Measurements from ENCODE around the gene ARID5B. TPM values are rescaled to one million over a fixed set of nuclear protein-coding genes. Genes with fewer than 3 reads are reported as not detected.
A peak's percentile ranks its signal among the peaks of the same experiment; 100 is the strongest.

The ARID5B gene
- polyA plus RNA-seq, 1 of the 3 experiments (the other 2 are of a cell fraction), result 10.9 TPM

DNA sequence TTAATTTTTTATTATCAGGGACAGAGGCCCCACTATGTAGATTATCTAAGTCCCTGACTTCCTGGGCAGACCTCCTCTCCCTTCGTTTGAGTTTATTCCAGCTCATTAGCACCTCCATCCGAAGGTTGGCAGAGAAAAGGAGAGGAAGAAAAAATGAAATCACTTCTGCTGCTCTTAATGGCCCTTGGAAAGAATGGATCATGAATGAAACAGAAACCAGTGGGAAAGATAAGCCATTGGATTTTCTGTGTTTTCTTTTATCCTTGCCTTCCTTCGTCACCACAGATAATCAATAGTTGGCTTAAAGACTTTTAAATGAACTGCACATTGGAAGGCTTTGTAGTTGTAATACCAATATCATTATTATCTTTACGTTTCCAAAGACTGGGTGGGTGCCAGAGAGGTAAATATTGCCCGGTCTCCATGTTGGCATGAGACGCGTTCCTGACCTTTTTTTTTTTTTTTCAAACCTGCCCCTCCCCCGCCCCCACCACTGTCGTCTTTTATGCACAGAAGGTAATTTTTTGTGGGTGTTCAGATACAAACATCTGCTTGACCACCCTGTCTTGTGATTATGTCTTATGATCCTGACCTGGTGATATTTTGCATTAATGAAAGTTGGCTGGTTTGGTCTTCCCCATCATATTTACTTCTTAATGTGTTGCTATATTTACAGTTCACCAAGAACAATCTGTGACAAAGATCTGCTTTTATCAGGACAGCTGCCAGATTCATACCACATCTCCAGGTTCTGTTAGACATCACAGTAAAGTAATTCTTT is 116.8 kb downstream of the ARID5B start:
- Histone ChIP-seq H3K4me1 (ENCODE audit: control insufficient read depth in 1 of 2, insufficient read depth in 2 of 2, low read depth in 1 of 2, low read length in 1 of 2) (peaks cover 20 to 48% of the 10 kb centered on the region in 2 experiments; a peak in 3 of 4 replicates), H3K9me2 (no peaks in the 10 kb centered on the region), H3K4me2 (0 out of 2 replicates have a peak overlapping the region, but pooled peaks have one; percentile 1), H3K79me2 (ENCODE audit: insufficient read depth) (peaks cover 31% of the 10 kb centered on the region), H4K20me1 (ENCODE audit: insufficient read depth) (no peaks in the 10 kb centered on the region), H3F3A (replicated peaks; ENCODE audit: insufficient read depth) (peaks cover 5% of the 10 kb centered on the region), H3K27ac (ENCODE audit: low read depth in 2 of 2, low read length in 1 of 2) (peak overlapping the region; percentile 30 to 48; a peak in 3 of 4 replicates), H3K9me3 (no peaks in the 10 kb centered on the region), H3K4me3 (ENCODE audit: low read depth in 2 of 2, low read length in 1 of 2) (no peak overlapping the region), H3K36me3 (replicated peaks in 1 of 2; ENCODE audit: control insufficient read depth in 1 of 2, insufficient read depth in 2 of 2, low read length in 1 of 2) (peaks cover 0 to 16% of the 10 kb centered on the region in 2 experiments), H3K27me3 (ENCODE audit: insufficient read depth) (no peaks in the 10 kb centered on the region), H3K9ac (no peak overlapping the region), H2AFZ (ENCODE audit: low read depth) (no peak overlapping the region)
- peak; percentile 33; the same call in 1 of the 2 replicates for TF ChIP-seq TCF12 (IDR thresholded peaks at IDR 0.05)
- TF ChIP-seq, protein P1, sequence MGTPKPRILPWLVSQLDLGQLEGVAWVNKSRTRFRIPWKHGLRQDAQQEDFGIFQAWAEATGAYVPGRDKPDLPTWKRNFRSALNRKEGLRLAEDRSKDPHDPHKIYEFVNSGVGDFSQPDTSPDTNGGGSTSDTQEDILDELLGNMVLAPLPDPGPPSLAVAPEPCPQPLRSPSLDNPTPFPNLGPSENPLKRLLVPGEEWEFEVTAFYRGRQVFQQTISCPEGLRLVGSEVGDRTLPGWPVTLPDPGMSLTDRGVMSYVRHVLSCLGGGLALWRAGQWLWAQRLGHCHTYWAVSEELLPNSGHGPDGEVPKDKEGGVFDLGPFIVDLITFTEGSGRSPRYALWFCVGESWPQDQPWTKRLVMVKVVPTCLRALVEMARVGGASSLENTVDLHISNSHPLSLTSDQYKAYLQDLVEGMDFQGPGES (IDR thresholded peaks at IDR 0.05; ENCODE audit: low read depth, low read length), result no peak
- TF ChIP-seq, protein P2, sequence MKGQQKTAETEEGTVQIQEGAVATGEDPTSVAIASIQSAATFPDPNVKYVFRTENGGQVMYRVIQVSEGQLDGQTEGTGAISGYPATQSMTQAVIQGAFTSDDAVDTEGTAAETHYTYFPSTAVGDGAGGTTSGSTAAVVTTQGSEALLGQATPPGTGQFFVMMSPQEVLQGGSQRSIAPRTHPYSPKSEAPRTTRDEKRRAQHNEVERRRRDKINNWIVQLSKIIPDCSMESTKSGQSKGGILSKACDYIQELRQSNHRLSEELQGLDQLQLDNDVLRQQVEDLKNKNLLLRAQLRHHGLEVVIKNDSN (IDR thresholded peaks at IDR 0.05; ENCODE audit: borderline replicate concordance, low read depth), result no peak
- ChIA-PET CTCF (interaction anchor here (1.4 kb wide), 1 partner anchor 9 kb away, joined by 3 read pairs; no protein-coding TSS in a partner anchor), POLR2A (no interaction called here)
- WGBS (ENCODE audit: low lambda C conversion rate), result 83% methylated on average over 9 of the region's 9 CpGs
- no peak for DNase-seq

DNA sequence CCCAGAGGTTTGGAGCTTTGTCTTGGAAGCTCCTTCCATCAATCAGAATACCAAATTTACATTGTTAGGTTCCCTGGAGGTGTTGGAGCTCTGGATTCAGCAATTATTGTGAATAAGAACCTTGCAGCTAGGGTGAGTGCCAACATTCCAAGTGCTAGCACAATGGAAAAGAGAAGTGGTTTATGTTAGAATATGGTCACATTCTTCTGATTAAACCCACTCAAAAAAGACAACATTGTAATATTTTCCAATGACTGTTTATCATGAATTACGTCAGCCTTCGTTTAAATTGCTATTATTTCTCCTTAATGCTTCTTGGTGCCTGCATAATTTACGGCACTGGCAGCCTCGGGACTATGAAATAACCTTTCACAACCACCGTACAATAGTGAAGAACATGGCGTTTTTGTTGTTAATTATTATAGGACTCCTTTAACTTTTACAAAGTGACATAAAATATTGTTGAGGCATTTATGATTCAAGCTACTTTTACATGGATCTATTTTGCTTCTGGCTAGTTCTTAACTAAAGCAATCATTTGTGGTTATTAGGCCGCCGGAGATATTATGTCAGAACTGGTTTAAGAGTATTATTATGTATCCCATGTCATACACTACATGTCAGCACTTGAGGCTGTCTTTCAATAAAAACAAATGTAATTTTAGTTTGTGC is 117.7 kb downstream of the ARID5B start:
- CTCF ChIA-PET, result interaction anchor here (1.0 to 2.8 kb wide), 3 partner anchors 9 to 226 kb away, joined by 3 to 16 read pairs (median 5); no protein-coding TSS in a partner anchor
- 85% methylated on average over 8 of the region's 8 CpGs for WGBS (ENCODE audit: low lambda C conversion rate)
- Histone ChIP-seq H4K20me1 (ENCODE audit: insufficient read depth) (no peaks in the 10 kb centered on the region), H3K27me3 (ENCODE audit: insufficient read depth) (no peaks in the 10 kb centered on the region), H3K9ac (no peak overlapping the region), H3K36me3 (replicated peaks in 1 of 2; ENCODE audit: control insufficient read depth in 1 of 2, insufficient read depth in 2 of 2, low read length in 1 of 2) (peaks cover 0 to 15% of the 10 kb centered on the region in 2 experiments), H3F3A (replicated peaks; ENCODE audit: insufficient read depth) (peaks cover 10% of the 10 kb centered on the region), H3K79me2 (ENCODE audit: insufficient read depth) (peaks cover 31% of the 10 kb centered on the region), H3K9me3 (no peaks in the 10 kb centered on the region), H2AFZ (ENCODE audit: low read depth) (no peak overlapping the region), H3K4me2 (no peak overlapping the region), H3K4me3 (ENCODE audit: low read depth in 2 of 2, low read length in 1 of 2) (no peak overlapping the region), H3K4me1 (ENCODE audit: control insufficient read depth in 1 of 2, insufficient read depth in 2 of 2, low read depth in 1 of 2, low read length in 1 of 2) (peaks cover 20 to 48% of the 10 kb centered on the region in 2 experiments; a peak in 3 of 4 replicates), H3K9me2 (no peaks in the 10 kb centered on the region), H3K27ac (ENCODE audit: low read depth in 2 of 2, low read length in 1 of 2) (peak overlapping the region; percentile 6 to 48; a peak in 3 of 4 replicates)
- TF ChIP-seq, protein P3, sequence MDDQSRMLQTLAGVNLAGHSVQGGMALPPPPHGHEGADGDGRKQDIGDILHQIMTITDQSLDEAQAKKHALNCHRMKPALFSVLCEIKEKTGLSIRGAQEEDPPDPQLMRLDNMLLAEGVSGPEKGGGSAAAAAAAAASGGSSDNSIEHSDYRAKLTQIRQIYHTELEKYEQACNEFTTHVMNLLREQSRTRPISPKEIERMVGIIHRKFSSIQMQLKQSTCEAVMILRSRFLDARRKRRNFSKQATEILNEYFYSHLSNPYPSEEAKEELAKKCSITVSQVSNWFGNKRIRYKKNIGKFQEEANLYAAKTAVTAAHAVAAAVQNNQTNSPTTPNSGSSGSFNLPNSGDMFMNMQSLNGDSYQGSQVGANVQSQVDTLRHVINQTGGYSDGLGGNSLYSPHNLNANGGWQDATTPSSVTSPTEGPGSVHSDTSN (IDR thresholded peaks at IDR 0.05), result no peak
- TF ChIP-seq RAD21 (IDR thresholded peaks at IDR 0.05; ENCODE audit: low read length), result no peak
- TF ChIP-seq, protein P4, sequence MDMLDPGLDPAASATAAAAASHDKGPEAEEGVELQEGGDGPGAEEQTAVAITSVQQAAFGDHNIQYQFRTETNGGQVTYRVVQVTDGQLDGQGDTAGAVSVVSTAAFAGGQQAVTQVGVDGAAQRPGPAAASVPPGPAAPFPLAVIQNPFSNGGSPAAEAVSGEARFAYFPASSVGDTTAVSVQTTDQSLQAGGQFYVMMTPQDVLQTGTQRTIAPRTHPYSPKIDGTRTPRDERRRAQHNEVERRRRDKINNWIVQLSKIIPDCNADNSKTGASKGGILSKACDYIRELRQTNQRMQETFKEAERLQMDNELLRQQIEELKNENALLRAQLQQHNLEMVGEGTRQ (IDR thresholded peaks at IDR 0.05; ENCODE audit: borderline replicate concordance, low read depth, low read length), result no peak
- TF ChIP-seq CHD2 (IDR thresholded peaks at IDR 0.05; ENCODE audit: low read length, partially characterized antibody), result no peak
- no peak for TF ChIP-seq GATA2 (CRISPR knock-in tag; IDR thresholded peaks at IDR 0.05)
- TF ChIP-seq TCF12 (IDR thresholded peaks at IDR 0.05), result no peak
- TF ChIP-seq FOXM1 (IDR thresholded peaks at IDR 0.05; ENCODE audit: low read depth), result no peak
- TF ChIP-seq SMC3 (IDR thresholded peaks at IDR 0.05; ENCODE audit: low read depth, low read length), result no peak
- TF ChIP-seq TEAD4 (IDR thresholded peaks at IDR 0.05; ENCODE audit: borderline replicate concordance, insufficient read depth), result no peak
- TF ChIP-seq MEF2A (IDR thresholded peaks at IDR 0.05; ENCODE audit: borderline replicate concordance, low read depth), result no peak
- no peak for TF ChIP-seq RXRA (IDR thresholded peaks at IDR 0.05; ENCODE audit: borderline replicate concordance, low read depth)
- POLR2A ChIA-PET, result no interaction called here
- DNase-seq, result no peak
